Measurements from ENCODE around the gene RAC2.
A peak's percentile ranks its signal among the peaks of the same experiment; 100 is the strongest.
"Not testable (repeated sequence)": the region's sequence is repeated elsewhere in the genome, so short reads cannot be mapped to it uniquely, and the experiment has no call there.

The RAC2 gene

DNA sequence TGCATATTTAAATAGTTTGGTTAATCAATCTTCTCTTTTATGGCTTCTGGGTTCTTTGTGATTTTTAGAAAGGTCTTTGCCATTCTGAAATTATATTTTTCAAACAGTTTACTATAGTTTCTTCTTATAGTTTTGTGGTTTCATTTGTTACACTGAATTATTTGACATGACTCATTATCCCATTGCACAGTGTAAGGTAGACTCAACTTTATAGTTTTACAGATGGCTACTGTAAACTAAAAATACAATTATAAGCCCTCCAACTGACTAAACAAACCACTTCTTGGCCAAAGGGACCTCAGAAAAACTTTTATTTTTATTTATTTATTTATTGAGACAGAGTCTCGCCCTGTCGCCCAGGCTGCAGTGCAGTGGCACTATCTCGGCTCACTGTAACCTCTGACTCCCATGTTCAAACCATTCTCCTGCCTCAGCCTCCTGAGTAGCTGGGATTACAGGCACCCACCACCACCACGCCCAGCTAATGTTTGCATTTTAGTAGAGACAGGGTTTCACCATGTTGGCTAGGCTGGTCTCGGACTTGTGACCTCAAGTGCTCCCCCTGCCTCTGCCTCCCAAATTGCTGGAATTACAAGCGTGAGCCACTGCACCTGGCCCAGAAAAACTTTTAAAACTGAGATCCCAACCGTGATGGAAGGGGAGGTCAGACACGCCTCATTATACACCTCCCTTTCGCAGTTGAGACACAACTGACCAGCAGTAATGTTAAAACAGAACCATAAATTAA is 14.1 kb upstream of the RAC2 start:
- FAIRE-seq: peak; percentile 8

GRCh38 chr22:37256075-37256726 is 12.1 kb upstream of the RAC2 start:
- peak; percentile 79 for FAIRE-seq
- DNase-seq (ENCODE audit: insufficient read length, low spot score): no peak

More for the DNA sequence above, 14.1 kb upstream of the RAC2 start:
- no peak for DNase-seq (ENCODE audit: insufficient read length, low spot score)

DNA sequence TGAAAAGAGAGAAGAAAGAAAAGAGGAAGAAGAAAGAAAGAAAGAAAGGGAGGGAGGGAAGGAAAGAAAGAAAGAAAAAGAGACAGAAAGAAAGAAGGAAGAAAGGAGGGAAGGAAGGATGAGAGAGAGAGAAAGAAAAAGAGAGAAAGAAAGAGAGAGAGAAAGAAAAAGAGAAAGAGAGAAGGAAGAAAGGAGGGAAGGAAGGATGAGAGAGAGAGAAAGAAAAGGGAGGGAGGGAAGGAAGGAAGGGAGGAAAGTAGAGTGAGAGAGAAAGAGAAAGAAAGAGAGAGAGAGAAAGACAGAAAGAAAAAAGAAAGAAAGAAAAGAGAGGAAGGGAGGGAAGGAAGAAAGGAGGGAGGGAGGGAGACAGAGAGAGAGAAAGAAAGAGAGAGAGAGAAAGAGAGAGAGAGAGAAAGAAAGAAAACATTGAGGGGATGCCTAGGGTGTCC is 11.5 kb upstream of the RAC2 start:
- no peak for DNase-seq (ENCODE audit: insufficient read length, low spot score)
- FAIRE-seq: peak; percentile 42

- FAIRE-seq: no peak
- no peak for DNase-seq (ENCODE audit: insufficient read length, low spot score)
Measured at GRCh38 chr22:37254867-37255233, 10.8 kb upstream of the RAC2 start.

- DNase-seq (ENCODE audit: insufficient read length, low spot score): no peak
- no peak for FAIRE-seq
Measured at GRCh38 chr22:37254209-37254866, 10.3 kb upstream of the RAC2 start.

DNA sequence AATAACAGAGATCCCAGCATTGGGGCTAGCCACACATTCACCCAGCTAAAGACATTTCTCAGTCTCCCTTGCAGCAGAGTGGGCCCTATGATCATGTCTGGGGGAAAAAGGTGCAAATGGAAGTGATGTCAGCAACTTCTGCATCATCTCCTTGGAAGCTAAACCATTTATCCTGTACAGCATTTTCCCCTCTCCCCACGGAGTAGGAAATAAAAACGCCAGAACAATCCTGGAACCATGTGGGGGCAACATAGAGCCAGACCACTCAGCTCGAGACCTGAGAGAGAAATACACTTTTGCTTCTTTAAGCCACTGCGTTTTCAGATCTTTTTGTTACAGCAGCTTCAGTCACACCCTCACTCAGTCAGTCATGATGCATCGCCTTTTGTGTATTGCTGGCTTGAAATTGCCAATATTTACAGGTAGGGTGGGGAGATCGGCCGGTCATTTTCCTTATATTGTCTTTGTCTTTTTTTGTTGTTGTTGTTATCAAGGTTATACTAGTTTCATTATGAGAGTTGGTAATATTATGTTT is 9.1 kb upstream of the RAC2 start:
- FAIRE-seq (peak; percentile 72), DNase-seq (ENCODE audit: insufficient read length, low spot score) (no peak)

DNA sequence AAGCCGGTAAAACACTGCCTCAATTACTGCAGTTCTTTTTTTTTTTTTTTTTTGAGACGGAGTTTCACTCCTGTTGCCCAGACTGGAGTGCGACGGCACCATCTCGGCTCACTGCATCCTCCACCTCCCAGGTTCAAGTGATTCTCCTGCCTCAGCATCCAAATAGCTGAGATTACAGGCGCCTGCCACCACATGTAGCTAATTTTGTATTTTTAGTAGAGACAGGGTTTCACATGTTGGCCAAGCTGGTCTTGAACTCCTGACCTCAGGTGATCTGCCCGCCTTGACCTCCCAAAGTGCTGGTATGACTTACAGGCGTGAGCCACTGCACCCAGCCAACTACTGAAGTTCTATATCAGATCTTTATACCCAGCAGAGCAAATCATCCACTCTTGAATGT is 7.8 kb upstream of the RAC2 start:
- FAIRE-seq; DNase-seq (ENCODE audit: insufficient read length, low spot score): not testable (repeated sequence)

- DNase-seq (ENCODE audit: insufficient read length, low spot score): no peak
- no peak for FAIRE-seq
Measured at GRCh38 chr22:37249986-37250385, 5.9 kb upstream of the RAC2 start.

DNA sequence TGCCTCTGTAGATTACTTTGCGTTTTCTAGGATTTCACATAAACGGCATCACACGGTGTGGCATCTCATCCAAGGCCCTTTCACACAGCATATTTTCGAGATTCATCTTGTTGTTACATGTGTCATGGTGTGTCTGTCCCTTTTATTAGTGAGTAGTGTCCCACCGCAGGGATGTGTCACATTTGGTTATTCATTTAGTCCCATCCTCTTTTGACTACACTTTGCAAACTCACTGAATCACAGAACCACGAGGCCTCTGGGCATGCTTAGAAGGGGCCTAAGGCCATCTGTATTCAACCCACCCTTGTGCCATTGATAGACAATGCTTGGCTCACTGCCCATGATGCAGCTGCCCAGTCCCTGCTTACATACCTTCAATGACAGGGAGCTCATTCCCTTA is 4.2 kb upstream of the RAC2 start:
- DNase-seq (ENCODE audit: insufficient read length, low spot score): no peak
- FAIRE-seq: peak; percentile 66

DNA sequence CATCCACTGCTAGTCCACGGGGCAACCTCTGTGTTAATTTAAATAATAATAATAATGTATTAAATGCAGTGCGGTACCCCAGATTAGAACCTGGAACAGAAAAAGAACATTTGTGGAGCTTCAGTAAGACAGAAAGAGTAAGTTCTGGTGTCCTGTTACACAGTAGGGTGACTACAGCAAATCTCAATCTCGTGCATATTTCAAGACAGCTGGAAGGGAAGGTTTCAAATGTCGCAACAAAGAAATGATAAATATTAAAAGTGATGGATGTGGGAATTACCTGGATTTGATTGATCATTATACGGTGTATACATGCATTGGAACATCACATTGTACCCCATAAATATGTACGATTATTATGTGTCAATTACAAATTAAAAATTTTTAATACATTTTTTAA is 1.7 kb upstream of the RAC2 start:
- no peak for DNase-seq (ENCODE audit: insufficient read length, low spot score)
- no peak for FAIRE-seq

DNA sequence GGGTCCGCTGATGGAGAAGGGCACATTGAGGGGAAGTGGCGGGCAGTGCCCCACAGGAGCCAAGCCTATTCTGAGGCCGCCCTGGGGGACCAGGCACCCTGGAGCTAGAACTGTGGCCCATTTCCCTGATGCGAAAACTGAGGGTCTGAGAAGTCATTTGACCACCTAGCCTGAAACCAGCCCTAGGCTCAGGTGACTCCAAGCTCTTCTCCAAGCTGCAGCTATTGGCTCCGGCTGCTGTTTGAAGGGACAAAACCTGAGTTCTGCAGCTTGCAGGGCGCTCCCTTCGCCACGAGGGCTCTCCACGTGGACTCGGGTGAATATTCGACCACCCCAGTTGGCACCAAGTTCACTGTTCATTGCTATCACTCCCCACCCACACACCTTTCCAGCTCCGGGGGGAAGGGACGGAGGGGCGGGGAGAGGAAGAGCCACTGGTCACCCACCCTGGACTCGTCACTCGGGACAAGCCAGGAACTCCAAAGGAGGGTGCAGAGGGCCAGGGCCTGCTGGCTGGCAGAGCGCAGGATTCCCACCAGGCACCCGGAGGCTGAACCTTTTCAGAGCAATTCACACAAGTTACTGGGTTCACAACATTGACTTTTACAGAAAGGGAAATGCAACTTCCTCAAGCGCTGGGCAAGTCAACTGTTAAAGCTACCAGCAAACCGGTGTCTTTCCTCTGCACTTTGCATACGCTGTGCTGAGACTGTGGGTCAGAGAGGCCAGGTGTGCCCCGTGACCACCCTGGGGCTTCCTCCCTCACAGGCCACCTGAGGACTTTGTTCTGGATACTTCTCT is 1.1 kb upstream of the RAC2 start:
- peak; percentile 97 for FAIRE-seq
- no peak for DNase-seq (ENCODE audit: insufficient read length, low spot score)

DNA sequence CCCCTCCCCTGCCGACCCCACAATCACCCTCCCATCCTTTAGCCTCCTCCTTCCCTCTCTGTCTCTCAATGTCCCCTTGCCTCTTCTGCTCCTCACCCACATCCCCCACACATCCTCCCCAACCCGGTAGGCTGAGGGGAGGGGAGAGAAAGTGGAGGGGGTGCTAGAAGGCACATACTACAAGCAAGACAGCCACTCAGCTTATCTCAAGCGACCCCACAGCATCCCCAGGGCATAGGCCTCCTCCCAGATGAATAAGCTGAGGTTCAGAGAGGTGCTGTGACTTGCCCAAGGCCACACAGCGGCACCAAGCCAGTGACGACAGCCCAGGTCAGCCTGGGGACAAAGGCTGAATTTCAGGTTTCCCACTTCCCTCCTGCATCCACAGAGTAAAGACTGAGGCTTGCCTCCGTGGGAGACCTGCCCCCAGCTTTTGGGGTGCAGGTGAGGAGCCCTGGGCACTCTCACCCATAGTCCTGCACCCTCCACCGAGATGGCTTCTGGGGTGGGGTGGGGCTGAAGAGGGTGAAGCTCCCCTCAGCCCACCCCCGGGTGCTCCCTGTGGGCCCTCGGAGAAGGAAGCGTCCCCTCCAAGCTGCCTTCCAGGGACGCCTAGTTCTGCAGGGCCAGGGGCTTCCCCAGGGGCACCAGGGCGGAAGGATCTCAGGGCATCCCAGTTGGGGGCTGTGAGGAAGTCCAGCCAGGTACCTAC is 511 bp downstream of the RAC2 start:
- DNase-seq (ENCODE audit: insufficient read length, low spot score): no peak
- FAIRE-seq: peak; percentile 83

DNA sequence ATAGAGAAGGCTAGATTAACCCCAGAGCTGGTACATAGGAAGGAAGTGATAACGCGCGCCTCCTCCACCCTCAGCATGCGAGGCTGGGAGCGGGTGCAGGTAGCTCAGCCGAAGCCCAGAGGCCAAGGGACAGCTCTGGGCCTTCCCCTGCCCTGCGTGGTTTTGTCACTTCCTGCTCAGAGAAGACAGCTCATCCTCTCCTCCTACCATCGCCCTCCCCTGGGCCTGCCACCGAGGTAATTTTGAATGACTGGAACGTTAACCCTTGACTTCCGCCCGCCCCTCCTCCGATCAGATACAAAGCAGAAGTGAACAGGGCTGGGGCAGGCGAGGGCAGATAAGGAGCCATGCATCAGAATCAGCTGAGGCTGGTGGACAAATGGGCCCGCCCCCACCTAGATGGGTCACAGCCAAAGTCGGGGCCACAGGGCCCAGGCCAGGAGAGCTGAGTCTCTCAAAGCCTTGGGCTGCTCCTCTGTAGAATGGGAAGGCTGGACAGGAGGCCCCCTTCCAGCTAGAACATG is 1.6 kb downstream of the RAC2 start:
- peak; percentile 86 for DNase-seq (ENCODE audit: insufficient read length, low spot score)
- peak; percentile 100 for FAIRE-seq

DNA sequence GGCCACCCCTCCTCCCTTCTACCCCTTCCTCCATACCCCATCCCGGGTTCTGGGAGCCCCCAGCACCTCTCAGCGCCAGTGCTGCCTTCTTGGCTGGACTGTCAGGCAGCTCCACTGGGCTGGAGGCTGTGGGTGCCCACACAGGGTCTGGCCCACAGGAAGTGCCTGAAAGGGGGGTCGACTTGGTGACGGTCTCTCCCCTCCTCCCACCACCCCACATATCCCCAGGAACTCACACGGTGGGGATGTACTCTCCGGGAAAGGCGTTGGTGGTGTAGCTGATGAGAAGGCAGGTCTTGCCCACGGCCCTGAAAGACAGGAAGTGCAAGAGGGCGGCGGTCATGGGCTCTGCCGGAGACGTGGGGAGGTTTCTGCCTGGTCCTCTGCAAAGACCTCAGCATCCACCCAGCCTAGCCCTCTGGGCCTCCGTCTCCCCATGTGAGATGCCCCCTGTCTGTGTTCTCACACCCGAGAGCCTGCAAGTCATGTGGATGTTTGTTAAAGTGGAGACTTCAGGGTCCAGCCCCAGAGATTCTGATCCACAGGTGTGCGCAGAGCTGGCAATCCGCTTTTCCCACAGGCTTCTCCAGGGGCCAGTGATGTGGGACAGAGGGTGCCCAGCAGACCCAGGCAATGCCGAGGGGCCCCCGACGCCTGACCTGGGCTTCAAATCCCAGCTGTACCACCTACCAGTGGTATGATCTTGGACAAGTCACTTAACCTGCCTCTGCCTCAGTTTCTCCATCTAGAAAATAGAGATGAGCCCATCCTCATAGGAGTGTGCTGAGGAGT is 2.5 kb downstream of the RAC2 start:
- no peak for DNase-seq (ENCODE audit: insufficient read length, low spot score)
- no peak for FAIRE-seq

- DNase-seq (ENCODE audit: insufficient read length, low spot score) (no peak), FAIRE-seq (no peak)
Measured at GRCh38 chr22:37240941-37241320, 3.1 kb downstream of the RAC2 start.

DNA sequence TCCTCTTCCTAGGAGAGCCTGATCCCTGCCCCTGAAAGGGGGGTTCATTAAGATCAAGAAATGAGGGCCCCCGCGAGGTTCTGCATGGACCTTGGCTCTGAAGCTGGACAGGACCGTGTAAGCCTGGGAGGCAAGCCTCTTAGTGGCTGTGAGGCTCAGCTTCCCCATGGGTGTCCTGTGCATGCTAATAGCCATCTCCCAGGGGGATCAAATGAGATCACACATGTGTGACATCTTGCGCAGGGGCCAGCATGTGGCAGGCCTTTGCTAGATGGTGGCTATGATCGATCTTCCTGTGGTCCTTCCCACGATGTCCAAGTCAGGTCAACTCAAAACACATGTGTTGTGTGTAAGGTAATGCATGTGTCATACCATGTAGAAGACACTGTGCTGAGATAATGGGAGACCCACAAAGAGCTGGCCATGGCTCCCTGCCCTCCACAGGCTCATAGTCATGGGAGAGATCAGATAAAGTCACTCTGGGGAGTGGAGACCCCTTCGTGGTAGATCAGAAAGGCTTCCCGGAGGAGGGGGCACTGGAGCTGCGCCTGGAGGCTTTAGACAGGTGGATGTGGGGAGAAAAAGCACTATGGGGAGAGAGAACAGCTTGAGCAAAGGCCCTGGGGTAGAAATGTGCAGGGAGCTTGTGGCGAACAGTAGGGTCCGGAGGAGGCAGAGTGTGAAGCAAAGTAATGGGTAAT is 3.7 kb downstream of the RAC2 start:
- no peak for FAIRE-seq
- DNase-seq (ENCODE audit: insufficient read length, low spot score): no peak

GRCh38 chr22:37239336-37240239 is 4.5 kb downstream of the RAC2 start:
- FAIRE-seq: peak; percentile 52
- no peak for DNase-seq (ENCODE audit: insufficient read length, low spot score)

All from GM19239 (cell line).